ENCODE results near the gene PXK.

Gene PXK

GRCh38 chr3:58349792-58350626 is 17.3 kb downstream of the PXK start:
- DNase-seq = no peak

- DNase-seq = peak; percentile 49
Measured at GRCh38 chr3:58350627-58351013, 17.9 kb downstream of the PXK start.

GRCh38 chr3:58351920-58352319 is 19.2 kb downstream of the PXK start:
- peak; percentile 10 for DNase-seq

GRCh38 chr3:58352626-58353025 is 19.9 kb downstream of the PXK start:
- peak; percentile 15 for DNase-seq

DNA sequence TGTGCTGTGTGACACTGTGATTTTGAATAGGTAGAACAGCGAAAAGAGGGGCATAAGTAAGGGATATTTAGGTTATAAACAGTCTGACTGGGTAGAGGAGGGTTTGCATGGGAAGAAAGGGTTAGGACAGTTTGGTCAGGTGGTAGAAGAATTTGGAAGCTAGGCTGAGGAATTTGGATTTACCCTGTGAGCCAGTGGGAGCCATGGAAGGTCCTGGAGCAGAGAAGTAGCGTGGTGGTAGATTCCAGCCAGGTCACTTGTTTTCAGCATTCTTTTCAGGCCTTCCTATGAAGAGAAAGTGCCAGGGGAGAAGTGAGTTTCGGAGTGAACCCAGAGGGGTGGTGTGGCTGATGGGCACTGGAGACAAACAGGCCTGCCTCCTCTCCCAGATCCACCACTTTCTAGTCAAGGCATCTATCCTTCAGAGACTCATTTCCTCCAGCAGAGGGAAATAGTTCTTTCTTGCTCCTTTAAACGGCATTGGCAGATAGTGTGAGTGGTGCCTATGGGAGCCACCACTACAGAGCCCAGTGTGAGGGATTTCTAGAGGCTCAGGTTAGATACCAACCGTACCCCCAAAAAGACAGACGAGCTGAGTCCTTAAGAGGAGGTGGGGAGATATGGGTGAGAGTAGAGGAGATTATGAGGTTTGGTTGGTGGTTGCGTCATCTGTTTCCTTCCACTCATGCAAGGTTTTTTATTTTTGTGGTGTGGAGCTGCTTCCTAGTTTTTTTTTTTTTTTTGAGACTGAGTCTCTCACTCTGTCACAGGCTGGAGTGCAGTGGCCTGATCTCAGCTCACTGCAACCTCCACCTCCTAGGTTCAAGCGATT is 21.2 kb downstream of the PXK start:
- DNase-seq = peak; percentile 55

GRCh38 chr3:58355179-58355578 is 22.5 kb downstream of the PXK start:
- peak; percentile 59 for DNase-seq

- DNase-seq = peak; percentile 55
Measured at GRCh38 chr3:58356054-58356453, 23.4 kb downstream of the PXK start.

DNA sequence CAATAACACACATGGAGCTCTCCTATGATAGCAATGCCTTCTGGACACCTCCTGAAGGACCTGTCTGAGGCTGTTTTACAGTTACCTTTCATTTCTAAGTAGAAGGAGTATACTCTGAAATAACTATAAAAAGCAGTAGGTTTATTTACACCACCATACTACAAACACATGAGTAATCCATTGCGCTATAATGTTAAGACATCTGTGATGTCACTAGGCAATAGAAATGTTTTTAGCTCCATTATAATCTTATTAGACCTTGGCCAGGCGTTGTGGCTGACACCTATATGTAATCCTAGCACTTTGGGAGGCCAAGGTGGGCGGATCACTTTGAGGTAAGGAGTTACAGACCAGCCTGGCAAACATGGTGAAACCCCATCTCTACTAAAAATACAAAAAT is 24.7 kb downstream of the PXK start:
- no peak for DNase-seq

DNA sequence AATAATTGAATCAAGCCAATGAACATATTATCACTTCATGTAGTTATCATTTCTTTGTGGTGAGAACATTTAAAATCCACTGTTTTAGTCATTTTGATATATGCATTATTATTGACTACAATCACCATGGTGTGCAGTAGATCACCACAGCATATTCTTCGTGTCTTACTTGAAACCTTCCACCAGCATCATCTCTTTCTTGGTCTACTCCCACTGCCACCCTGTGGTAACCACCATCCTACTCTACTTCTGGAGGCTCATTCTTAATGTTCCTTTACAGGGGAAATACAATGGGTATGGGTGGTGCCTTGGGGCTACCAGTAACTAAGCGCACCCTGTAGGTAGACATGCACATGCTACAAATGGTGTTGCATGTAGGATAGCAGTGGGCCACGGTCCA is 25.4 kb downstream of the PXK start:
- DNase-seq = no peak

GRCh38 chr3:58358808-58359207 is 26.1 kb downstream of the PXK start:
- no peak for DNase-seq

DNA sequence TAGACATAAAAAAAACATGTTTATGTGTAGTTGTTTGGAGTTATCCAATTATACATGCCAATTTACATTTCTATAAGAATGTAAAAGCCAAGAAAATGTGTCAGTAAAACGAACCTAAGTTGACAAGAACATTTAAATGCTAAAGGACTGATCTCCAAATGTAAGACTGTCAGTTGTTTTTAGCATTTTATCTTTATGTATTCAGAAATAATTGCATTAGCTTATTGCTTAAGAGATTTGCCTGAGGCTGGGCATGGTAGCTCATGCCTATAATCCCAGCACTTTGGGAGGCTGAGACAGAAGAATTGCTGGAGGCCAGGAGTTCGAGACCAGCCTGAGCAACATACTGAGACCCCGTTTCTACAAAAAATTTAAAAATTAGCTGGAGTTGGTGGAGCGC is 26.9 kb downstream of the PXK start:
- no peak for DNase-seq

GRCh38 chr3:58361866-58362265 is 29.2 kb downstream of the PXK start:
- no peak for DNase-seq

GRCh38 chr3:58366699-58367098 is 34.0 kb downstream of the PXK start:
- DNase-seq = no peak

GRCh38 chr3:58369038-58369437 is 36.3 kb downstream of the PXK start:
- no peak for DNase-seq

DNA sequence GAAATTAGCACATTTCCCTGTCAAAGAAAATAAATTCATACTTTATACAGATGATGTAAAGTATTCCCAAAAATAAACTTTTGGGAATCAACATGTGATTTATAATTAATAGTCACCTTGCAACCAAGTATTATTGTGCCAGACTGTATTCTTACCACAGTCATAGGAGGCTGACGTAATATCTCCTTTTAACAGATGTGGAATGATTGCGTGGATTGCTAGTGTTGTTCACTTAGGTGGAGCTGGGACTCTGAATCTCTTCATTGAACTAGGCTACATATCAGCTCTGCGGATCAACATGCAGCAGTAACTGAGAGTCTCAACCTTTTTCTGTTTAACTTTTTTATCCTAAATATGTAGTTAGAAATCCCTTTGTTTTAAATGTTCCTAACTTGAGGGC is 37.2 kb downstream of the PXK start:
- DNase-seq = no peak

- no peak for DNase-seq
Measured at GRCh38 chr3:58370407-58370806, 37.7 kb downstream of the PXK start.

- no peak for DNase-seq
Measured at GRCh38 chr3:58371754-58372153, 39.1 kb downstream of the PXK start.

- no peak for DNase-seq
Measured at GRCh38 chr3:58375254-58375653, 42.6 kb downstream of the PXK start.

DNA sequence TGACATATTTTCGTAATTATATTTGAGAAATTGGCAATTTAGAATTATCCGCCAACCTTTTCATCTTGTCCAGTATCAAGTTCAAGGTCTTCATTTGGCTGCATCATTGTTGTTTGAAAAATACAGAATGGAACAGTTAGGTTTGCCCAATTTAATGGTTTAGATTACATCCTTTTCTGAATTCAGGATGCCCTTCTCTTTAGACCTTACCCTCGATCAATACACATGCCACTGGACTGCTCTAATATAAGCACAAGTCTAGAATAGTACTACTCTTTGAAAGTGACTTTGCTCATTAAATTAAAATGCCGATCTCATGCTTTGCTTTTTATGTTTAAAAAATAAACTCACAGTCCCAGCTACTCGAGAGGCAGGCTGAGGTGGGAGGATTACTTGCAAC is 44.5 kb downstream of the PXK start:
- no peak for DNase-seq

- no peak for DNase-seq
Measured at GRCh38 chr3:58377750-58378149, 45.1 kb downstream of the PXK start.

GRCh38 chr3:58379351-58380073 is 46.8 kb downstream of the PXK start:
- DNase-seq = no peak

DNA sequence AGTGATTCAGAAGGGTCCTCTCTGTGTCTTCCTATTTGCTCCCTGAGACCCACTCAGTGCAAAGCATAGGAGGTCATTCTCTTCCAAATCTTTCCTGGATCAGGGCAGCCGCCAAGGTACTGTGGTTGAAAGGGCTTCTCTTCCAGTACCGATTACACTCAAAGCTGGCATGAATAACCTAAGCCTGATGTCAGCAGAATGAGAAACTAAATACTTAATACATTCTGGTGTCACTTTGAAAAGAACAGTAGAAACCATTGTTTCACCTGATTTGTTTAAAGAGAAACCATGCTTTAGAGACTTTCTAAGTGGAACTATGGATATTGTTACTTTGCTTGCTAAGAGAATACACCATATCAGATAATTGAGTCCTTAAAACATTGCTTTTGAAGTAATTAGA is 50.8 kb downstream of the PXK start:
- no peak for DNase-seq

DNA sequence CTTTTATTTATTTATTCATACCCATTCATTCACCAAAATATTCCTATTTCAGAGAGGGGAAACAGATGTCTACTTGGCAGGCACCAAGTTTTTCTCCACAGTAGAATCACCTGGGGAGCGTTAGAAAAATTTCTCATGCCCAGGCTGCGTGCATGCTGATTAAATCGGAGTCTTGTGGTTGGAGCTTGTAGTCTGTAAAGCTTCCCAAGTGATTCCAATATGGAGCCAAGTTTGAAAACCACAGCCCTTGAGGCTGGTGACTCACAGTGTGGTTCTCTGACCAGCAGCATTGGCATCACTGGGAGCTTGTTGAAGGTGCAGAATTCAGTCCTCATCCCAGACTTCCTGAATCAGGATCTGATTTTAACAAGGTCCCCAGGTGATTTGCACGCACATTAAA is 51.2 kb downstream of the PXK start:
- DNase-seq = no peak
